GM18520 (cell line): ENCODE measurements around the gene VPS52.
"Not testable (repeated sequence)": the region's sequence is repeated elsewhere in the genome, so short reads cannot be mapped to it uniquely, and the experiment has no call there.

Experiments used
- ATAC-seq: cut with Tn5 transposase; IDR thresholded peaks from one replicate; pipeline ENCODE4 v1.9.1; 2021; ENCODE audit not compliant: unreplicated experiment

Gene VPS52

GRCh38 chr6:33251395-33252012 lies 20.2 kb downstream of the VPS52 start:
- no peak for ATAC-seq

- ATAC-seq = no peak
Measured at GRCh38 chr6:33250731-33251130, 20.9 kb downstream of the VPS52 start.

- ATAC-seq = no peak
Measured at GRCh38 chr6:33249732-33250630, 21.7 kb downstream of the VPS52 start.

GRCh38 chr6:33248932-33249731 lies 22.5 kb downstream of the VPS52 start:
- ATAC-seq = peak; percentile 87

GRCh38 chr6:33248643-33248931 lies 23.1 kb downstream of the VPS52 start:
- ATAC-seq = peak; percentile 1

- ATAC-seq = peak; percentile 33
Measured at GRCh38 chr6:33247977-33248642, 23.6 kb downstream of the VPS52 start.

- no peak for ATAC-seq
Measured at GRCh38 chr6:33243476-33243875, 28.2 kb downstream of the VPS52 start.

GRCh38 chr6:33241968-33242367 lies 29.7 kb downstream of the VPS52 start:
- ATAC-seq = no peak

- no peak for ATAC-seq
Measured at GRCh38 chr6:33237741-33238140, 33.9 kb downstream of the VPS52 start.

- ATAC-seq = no peak
Measured at GRCh38 chr6:33236852-33237251, 34.8 kb downstream of the VPS52 start.

- ATAC-seq = no peak
Measured at GRCh38 chr6:33236328-33236727, 35.3 kb downstream of the VPS52 start.

GRCh38 chr6:33235221-33235634 lies 36.4 kb downstream of the VPS52 start:
- no peak for ATAC-seq

- ATAC-seq = not testable (repeated sequence)
Measured at GRCh38 chr6:33226503-33227120, 45.1 kb downstream of the VPS52 start.

- no peak for ATAC-seq
Measured at GRCh38 chr6:33217681-33218080, 54.0 kb downstream of the VPS52 start.

GRCh38 chr6:33217246-33217645 lies 54.4 kb downstream of the VPS52 start:
- no peak for ATAC-seq

- no peak for ATAC-seq
Measured at GRCh38 chr6:33216117-33216649, 55.5 kb downstream of the VPS52 start.

GRCh38 chr6:33215271-33216116 lies 56.2 kb downstream of the VPS52 start:
- no peak for ATAC-seq

- no peak for ATAC-seq
Measured at GRCh38 chr6:33213989-33214335, 57.7 kb downstream of the VPS52 start.

- no peak for ATAC-seq
Measured at GRCh38 chr6:33213166-33213988, 58.3 kb downstream of the VPS52 start.
